ENCODE data around the gene GPATCH2.
"Not testable (repeated sequence)": the region's sequence is repeated elsewhere in the genome, so short reads cannot be mapped to it uniquely, and the experiment has no call there.

The GPATCH2 gene

GRCh38 chr1:217443845-217444244 lies 187.0 kb downstream of the GPATCH2 start:
- no peak for DNase-seq (ENCODE audit: low read depth in 2 of 2)

- no peak for DNase-seq (ENCODE audit: low read depth in 2 of 2)
Observed at GRCh38 chr1:217437376-217437775, 193.5 kb downstream of the GPATCH2 start.

- no peak for DNase-seq (ENCODE audit: low read depth in 2 of 2)
Observed at GRCh38 chr1:217435204-217435603, 195.7 kb downstream of the GPATCH2 start.

DNA sequence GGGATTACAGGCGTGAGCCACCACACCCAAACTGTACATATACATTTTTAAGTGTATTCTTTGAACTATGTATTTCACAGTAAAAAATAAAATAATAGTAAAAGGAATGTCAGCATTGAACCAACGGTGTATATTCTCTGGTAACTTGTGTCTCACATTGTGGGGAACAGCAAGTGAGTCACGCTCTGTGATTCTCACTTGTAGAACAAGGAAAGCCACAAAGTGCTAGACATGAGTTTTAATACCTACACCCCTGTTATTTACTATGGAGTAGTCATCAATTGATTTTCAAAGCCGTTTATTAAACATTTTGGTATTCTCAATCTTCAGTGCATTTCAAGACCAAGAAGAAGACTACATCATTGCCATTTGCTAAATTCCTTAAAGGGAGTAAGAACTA lies 197.2 kb downstream of the GPATCH2 start:
- no peak for DNase-seq (ENCODE audit: low read depth in 2 of 2)

DNA sequence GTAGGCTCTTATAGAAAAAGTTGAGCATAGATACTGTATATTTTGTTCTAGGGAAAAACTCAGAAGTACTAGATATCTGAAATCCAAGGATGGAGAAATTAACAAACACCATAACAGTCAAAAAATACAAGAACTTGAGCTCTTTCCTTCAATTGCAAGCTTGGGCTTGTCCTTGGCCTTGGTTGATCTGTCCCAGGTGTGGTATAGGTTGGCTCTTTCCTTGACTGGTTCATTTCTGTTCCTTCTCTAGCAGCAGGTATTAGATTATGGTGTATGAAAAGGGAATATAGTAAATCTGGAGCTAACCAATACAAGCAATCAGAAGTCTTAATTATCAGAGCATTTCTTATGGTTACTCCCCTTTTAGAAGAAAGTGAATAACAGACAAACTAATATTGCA lies 198.6 kb downstream of the GPATCH2 start:
- no peak for DNase-seq (ENCODE audit: low read depth in 2 of 2)

- no peak for DNase-seq (ENCODE audit: low read depth in 2 of 2)
Observed at GRCh38 chr1:217431395-217431794, 199.5 kb downstream of the GPATCH2 start.

GRCh38 chr1:217425422-217425821 lies 205.5 kb downstream of the GPATCH2 start:
- no peak for DNase-seq (ENCODE audit: low read depth in 2 of 2)

DNA sequence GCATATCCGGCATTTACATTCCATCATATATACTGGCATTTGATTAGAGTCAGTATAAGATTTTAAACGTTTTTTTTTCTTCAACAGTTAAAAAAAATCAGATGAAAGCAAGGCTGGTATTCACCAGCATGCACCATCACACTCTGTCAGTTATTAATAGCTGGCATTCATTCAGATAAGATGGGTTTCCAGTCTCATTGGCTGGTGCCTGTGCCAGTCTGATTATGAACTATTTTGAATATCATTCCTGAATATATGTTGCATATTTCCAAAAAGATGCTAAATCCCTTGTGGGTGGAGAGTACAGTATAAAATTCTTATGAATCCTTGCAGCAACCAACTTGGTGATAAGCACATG lies 211.7 kb downstream of the GPATCH2 start:
- no peak for DNase-seq (ENCODE audit: low read depth in 2 of 2)

- no peak for DNase-seq (ENCODE audit: low read depth in 2 of 2)
Observed at GRCh38 chr1:217418269-217419193, 212.4 kb downstream of the GPATCH2 start.

- DNase-seq (ENCODE audit: low read depth in 2 of 2), result no peak
Observed at GRCh38 chr1:217417363-217417762, 213.5 kb downstream of the GPATCH2 start.

GRCh38 chr1:217407534-217408001 lies 223.3 kb downstream of the GPATCH2 start:
- no peak for DNase-seq (ENCODE audit: low read depth in 2 of 2)

DNA sequence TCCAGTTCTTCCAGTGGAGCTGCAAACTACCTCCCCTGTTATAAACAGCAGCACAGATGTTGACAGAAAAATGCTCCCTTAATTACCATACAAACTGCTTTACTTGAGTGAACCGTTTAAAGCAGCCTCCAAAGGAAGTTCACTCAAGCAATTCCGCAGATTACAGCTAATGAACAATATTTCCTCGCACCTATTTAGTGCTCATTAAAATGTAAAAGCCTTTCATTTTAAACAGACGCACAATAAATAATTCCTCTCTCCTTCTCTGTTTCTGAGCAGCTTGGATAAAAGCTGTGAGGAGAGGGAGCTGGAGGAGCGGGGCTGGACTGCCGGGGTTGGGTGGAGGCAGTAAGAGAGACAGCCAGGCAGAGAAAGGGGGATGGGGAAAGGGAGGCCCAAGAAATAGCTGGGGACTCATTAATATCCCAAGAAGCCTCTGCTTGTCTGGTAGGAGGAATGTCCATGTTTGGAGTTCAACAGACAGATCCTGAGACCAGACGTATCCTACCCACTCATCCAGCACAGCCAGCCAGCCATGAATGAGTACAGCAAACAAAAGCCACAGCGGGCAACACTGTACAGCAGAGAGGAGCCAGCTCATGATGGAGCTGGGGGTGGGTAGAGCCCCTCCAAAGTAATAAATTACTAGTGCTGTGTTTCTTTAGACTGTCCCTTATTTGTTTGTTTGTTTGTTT lies 227.7 kb downstream of the GPATCH2 start:
- no peak for DNase-seq (ENCODE audit: low read depth in 2 of 2)

DNA sequence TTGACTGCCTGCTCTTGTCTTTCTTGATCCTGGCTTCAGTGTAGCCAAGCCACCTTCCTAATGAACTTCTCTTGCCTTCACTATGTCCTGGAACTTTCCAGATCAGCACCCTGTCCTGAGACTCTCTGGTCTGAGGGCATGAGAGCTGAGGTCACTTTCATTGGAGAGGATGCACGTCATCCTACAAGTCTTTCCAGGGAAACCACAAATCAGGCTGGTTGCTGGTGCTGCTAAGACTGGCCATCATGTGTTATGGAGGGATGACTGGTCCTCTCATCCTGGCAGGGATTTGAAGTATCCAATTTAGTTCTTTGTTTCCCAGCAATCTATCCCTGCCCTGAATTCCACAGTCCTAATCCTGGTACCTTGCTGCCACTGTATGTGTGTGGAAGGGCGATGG lies 228.6 kb downstream of the GPATCH2 start:
- DNase-seq (ENCODE audit: low read depth in 2 of 2), result no peak

- DNase-seq (ENCODE audit: low read depth in 2 of 2), result no peak
Observed at GRCh38 chr1:217393896-217394295, 237.0 kb downstream of the GPATCH2 start.

DNA sequence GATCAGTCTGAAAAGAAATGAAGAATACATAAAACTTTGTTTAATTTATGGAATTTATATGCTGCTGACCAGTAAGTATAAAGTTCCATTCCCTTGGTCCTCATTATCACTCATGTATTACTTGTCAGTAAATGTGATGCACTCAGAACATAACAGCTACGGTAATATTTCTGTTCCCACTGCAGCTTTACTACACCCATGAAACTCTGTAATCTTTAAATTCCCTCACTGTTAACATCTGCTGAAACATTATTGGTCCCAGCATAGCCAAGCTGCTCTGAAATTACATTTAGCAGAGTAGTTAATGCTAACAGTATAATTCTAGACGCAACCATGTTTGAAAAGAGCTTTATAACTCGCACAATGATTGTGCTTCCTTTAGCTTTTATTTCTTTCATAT lies 238.4 kb downstream of the GPATCH2 start:
- DNase-seq (ENCODE audit: low read depth in 2 of 2), result no peak

DNA sequence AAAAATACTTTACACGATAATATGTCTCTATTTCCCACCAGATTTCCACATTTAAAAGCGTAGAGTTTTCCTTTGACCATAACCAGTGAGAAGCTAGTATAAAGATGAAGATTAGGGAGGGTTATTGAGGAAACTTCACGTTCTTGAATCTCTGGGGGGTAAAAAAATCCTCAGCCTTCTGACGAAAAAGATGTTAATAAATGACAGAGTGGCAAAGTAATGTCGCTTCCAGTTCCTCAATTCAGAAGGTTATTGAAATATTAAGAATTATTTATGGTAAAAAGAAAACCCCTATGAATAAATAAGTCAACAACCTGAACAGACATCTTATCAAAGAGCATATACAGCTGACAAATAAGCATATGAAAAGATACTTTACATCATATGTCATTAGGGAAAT lies 241.0 kb downstream of the GPATCH2 start:
- no peak for DNase-seq (ENCODE audit: low read depth in 2 of 2)

GRCh38 chr1:217388522-217389065 lies 242.3 kb downstream of the GPATCH2 start:
- DNase-seq (ENCODE audit: low read depth in 2 of 2), result no peak

GRCh38 chr1:217381773-217382172 lies 249.1 kb downstream of the GPATCH2 start:
- not testable (repeated sequence) for DNase-seq (ENCODE audit: low read depth in 2 of 2)

GRCh38 chr1:217379804-217380203 lies 251.1 kb downstream of the GPATCH2 start:
- not testable (repeated sequence) for DNase-seq (ENCODE audit: low read depth in 2 of 2)

DNA sequence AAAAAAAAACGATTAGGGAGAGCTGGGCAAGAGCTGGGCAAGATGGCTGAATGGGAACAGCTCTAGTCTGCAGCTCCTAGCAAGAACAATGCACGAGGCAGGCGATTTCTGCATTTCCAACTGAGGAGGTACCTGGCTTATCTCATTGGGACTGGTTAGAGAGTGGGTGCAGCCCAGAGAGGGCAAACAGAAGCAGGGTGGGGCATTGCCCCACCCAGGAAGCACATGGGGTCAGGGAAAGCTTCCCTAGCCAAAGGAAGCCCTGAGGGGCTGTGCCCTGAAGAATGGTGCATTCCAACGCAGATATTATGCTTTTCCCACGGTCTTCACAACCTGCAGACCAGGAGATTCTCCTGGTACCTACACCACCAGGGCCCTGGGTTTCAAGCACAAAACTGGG lies 251.6 kb downstream of the GPATCH2 start:
- DNase-seq (ENCODE audit: low read depth in 2 of 2), result no peak
